Cardiac septum (tissue), 1 donor: ENCODE measurements around the gene GCH1. TPM values are rescaled to one million over a fixed set of nuclear protein-coding genes. Genes with fewer than 3 reads are reported as not detected.
"Not testable (repeated sequence)": the region's sequence is repeated elsewhere in the genome, so short reads cannot be mapped to it uniquely, and the experiment has no call there.

ENCODE experiments used
- DNase-seq: peaks from one replicate; pipeline ENCODE4 v3.0.0-alpha.2; 2020; ENCODE audit warnings: low spot score
- intact Hi-C: fragments of 100-400 bp; cut with DNase I; formaldehyde crosslinking; loops from one replicate; pipeline ENCODE4 v1.14.0; 2022
- long read RNA-seq: library from polyadenylated mRNA; unstranded; transcript quantifications from one replicate; pipeline ENCODE4 v2.0.0, GENCODE V29; 2021
- total RNA-seq: library from RNA; stranded (reverse); fragmentation: NEBNext Ultra II Directional; extraction: Animal tissue kit (Norgen Biotek cat#: 25700); gene quantifications from one replicate; pipeline ENCODE4 v1.2.1, GENCODE V29; 2021
- donor health status: DM: no; HTN: no; CAD: no.

GCH1 gene, protein sequence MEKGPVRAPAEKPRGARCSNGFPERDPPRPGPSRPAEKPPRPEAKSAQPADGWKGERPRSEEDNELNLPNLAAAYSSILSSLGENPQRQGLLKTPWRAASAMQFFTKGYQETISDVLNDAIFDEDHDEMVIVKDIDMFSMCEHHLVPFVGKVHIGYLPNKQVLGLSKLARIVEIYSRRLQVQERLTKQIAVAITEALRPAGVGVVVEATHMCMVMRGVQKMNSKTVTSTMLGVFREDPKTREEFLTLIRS
- 2.6 TPM for total RNA-seq
- long read RNA-seq, partial matches to known transcripts: 0 of 2 reads
- long read RNA-seq, other reads (novel, unspliced or antisense): 0 of 2 reads

DNA sequence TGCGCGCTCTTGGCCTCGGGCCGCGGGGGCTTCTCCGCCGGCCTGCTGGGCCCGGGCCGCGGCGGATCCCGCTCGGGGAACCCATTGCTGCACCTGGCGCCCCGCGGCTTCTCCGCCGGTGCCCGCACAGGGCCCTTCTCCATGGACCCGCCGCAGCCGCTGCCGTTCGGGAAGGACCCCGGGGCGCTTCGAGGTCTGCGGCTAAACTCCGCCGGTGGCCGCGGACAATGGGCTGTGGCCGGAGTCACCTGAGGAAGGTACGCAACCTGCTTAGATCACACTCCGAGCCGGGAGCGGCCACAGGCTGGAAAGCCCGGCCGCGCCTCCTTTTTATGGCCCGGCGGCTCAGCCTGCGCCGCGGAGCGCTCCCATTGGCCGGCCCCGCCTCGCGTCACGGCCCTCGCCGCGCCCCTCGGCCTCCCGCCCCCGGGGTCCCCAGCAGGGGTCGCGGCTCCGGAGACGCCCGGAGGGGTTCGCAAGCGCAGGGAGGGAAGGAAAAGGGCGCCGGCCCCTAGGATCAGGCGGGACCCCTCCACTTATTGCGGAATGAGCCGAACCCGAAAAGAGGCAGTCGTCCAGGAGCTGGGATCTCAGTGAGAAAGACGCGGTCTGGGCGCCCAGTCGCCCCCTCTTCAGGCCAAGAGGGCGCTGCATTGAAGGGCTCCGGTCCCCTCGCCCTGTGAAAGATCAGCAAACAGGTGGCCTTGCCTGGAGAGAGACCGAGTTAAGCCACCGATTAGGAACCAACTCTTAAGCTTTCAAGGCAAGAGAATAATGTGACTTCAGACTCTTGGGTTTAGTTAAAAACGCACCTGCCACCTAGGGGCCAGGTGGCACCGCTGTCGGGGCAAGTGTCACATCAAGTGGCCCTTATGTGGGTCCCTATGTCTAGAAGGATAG is at the start of gene GCH1:
GCH1 (minus strand) TSS at position 306 of the 900 bp plus-strand sequence; CDS start at position 143, 163 bp downstream.
- peak; percentile 91 for DNase-seq
- intact Hi-C loops: loop anchor here (5.0 to 10.0 kb wide), 2 partner anchors 35 to 152 kb away; partner anchors contain the start of gene MAPK1IP1L

- intact Hi-C loops: no loop called here
- no peak for DNase-seq
These were observed 44.6 kb upstream of the GCH1 start for GRCh38 chr14:54947230-54947629.

DNA sequence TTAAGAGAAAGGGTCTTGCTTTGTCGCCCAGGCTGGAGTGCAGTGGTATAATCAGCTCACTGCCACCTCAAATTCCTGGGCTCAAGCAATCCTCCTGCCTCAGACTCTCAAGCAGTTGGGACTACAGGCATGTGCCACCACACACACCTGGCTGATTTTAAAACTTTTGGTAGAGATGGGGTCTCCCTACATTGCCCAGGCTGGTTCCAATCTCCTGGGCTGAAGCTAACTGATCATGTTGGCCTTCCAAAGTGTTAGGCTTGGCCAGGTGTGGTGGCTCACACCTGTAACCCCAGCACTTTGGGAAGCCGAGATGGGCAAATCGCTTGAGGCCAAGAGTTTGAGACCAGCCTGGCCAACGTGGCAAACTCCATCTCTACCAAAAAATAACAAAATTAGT is 43.9 kb upstream of the GCH1 start:
- no peak for DNase-seq
- intact Hi-C loops: no loop called here

- intact Hi-C loops: no loop called here
- DNase-seq: no peak
These were observed 42.2 kb upstream of the GCH1 start for GRCh38 chr14:54944737-54945391.

DNA sequence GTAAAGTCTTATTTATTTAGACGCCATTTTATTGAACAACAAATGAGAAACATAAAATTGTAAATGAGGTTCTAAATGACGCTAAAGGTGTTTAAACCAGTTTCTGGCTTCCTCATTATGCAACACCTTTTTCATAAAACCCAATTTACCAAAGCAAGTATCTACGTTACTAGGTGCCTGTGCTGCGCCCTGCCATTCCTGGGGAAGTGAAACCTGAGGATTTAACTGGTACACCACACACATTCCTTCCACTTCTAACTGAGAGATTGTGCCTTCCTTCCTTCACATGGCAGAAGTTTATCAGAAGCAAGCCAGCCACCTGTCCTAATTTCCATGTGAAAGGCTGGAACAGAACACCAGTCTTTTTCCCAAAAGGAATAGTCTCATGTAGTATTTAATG is 40.3 kb upstream of the GCH1 start:
- DNase-seq: no peak
- intact Hi-C loops: no loop called here

- intact Hi-C loops: no loop called here
- DNase-seq: no peak
These were observed 34.2 kb upstream of the GCH1 start for GRCh38 chr14:54936816-54937215.

DNA sequence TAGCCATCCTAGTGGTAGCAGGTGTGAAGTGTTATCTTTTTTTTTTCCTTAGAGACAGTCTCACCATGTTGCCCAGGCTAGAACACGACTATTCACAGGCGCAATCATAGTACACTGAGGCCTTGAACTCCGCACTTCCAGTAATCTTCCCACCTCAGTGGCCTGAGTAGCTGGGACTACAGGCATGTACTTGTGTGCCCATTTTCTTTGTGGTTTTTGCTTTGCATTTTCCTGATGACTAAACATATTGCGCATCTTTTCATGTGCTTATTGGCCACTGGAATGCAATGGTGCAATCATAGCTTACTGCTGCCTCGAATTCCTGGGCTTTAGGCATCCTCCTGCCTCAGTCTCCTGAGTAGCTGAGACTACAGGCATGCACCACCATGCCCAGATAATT is 33.3 kb upstream of the GCH1 start:
- intact Hi-C loops: no loop called here
- no peak for DNase-seq

DNA sequence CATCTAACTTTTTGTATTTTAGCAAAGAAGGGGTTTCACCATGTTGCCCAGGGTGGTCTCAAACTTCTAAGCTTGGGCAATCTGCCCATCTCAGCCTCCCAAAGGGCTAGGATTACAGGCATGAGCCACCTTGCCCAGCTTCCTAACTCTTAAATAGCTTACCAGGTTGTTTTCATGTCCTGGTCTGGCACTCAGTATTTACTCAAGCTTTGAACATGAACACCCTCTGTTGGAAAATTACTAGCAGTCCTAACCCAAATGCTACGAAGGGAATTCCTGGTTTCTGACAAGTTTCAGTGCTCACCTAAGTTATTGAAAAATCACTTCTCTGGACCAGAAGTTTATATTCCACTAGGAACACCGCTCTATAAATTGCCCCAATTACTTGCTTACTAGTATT is 32.5 kb upstream of the GCH1 start:
- no peak for DNase-seq
- intact Hi-C loops: no loop called here

DNA sequence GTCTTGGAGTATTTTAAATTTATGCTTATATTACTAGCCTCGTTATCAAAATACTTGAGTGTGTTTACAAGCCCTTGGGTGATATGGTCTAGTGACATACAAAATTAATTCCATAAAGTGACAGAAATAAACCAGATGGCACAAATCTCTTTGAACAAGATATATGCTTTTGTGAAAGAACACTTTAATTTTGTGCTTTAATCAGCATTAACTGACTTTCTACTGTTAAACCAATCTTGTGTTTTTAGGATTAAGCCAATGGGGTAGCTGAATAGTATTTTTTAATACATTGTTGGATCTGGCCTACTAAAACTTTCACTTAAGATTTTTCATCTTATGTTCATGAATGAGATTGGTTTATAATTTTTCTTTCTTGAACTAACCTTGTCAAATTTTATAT is 30.4 kb upstream of the GCH1 start:
- intact Hi-C loops: no loop called here
- no peak for DNase-seq

- no peak for DNase-seq
- intact Hi-C loops: no loop called here
These were observed 29.1 kb upstream of the GCH1 start for GRCh38 chr14:54931598-54932340.

DNA sequence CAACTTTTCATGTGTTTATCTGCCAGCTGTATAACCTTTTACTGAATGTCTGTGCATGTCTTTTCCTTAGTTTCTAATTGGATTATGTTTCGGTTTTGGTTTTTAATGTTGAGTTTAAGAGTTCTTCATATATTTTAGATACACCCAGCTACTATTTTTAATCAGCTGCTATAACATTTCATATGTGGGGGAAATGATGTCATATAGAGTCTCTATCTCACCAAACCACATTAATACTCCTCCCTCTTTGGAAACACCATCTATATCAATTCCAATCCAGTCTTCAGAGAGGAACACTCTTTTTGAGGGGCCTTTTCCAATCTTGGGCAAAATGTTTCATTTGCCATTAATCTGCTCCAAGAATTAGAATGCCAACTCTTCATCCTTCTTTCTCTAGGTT is 28.5 kb upstream of the GCH1 start:
- intact Hi-C loops: no loop called here
- DNase-seq: no peak

- intact Hi-C loops: no loop called here
- DNase-seq: no peak
These were observed 26.9 kb upstream of the GCH1 start for GRCh38 chr14:54929556-54929955.

GRCh38 chr14:54928216-54928615 is 25.6 kb upstream of the GCH1 start:
- intact Hi-C loops: no loop called here

GRCh38 chr14:54927551-54927950 is 24.9 kb upstream of the GCH1 start:
- intact Hi-C loops: no loop called here
- no peak for DNase-seq

More at GRCh38 chr14:54928216-54928615, 25.6 kb upstream of the GCH1 start:
- DNase-seq: no peak

DNA sequence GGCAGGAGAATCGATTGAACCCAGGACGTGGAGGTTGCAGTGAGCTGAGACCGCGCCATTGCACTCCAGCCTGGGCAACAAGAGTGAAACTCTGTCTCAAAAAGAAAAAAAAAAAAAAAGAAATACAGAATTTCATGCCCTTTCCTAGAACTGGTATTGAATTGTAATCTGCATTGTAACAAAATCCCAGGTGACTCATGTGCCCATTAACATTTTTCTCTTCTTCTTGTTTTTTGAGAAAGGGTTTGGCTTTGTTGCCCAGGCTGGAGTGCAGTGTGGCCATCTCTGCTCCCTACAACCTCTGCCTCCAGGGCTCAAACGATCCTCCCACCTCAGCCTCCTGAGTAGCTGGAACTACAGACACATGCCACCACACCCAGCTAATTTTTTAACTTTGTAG is 23.9 kb upstream of the GCH1 start:
- DNase-seq, intact Hi-C loops: not testable (repeated sequence)

- no peak for DNase-seq
- intact Hi-C loops: no loop called here
These were observed 20.0 kb upstream of the GCH1 start for GRCh38 chr14:54922598-54922997.

GRCh38 chr14:54920052-54920451 is 17.4 kb upstream of the GCH1 start:
- intact Hi-C loops: no loop called here

DNA sequence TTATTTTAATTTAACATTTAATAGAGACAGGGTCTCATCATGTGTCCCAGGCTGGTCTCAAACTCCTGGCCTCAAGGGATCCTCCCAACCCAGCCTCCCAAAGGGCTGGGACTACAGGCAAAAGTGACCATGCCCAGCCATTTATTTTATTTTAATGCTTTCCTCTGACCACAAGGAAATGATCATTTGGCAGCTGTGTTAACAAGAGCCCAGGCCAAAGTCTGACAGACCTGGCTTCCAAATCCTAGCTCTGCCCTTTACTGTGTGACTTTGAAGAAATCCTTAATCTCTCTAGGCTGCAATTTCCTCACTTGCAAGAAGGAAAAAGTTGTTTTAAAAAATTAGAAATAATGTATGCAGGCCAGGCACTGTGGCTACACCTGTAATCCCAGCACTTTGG is 16.7 kb upstream of the GCH1 start:
- no peak for DNase-seq
- intact Hi-C loops: no loop called here

More at GRCh38 chr14:54920052-54920451, 17.4 kb upstream of the GCH1 start:
- DNase-seq: no peak

DNA sequence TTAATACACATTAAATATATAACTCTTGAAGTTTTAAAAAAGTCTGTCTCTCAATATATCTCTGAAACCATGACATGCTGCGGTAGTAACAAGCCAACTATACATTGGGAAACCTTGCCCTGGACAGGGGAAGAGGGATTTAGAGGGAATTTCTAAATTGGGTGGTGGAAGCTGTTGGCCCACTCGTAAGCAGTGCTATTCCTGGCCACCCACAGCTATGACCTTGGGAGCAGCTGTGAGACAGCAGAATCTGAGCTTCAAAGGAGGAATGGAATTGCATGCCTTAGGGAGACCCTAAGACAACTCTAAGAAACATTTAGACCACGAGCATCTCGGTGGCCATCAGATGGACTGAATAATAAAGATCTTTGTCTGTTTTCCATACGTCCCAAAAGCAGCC is 15.8 kb upstream of the GCH1 start:
- DNase-seq: no peak
- intact Hi-C loops: no loop called here

DNA sequence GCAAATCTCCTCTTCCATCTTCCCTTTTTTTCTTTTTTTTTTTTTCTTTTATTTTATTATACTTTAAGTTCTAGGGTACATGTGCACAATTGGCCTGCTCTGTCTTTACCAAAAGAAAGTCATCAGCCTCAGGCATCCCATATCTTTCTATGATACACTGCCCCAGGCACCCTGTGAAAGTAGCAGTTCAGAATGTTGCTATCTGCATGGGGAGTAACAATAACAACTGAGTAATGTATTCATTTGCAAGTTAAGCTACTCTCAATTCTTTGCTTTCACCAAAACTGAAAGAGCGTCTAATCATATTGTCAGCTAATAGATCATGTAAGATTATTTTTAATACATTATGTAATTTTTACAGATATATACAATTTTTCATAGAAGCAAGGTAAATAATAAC is 13.5 kb upstream of the GCH1 start:
- no peak for DNase-seq
- intact Hi-C loops: no loop called here
